ENCODE data around the gene PCDHGB3.
A peak's percentile ranks its signal among the peaks of the same experiment; 100 is the strongest.

Gene PCDHGB3

DNA sequence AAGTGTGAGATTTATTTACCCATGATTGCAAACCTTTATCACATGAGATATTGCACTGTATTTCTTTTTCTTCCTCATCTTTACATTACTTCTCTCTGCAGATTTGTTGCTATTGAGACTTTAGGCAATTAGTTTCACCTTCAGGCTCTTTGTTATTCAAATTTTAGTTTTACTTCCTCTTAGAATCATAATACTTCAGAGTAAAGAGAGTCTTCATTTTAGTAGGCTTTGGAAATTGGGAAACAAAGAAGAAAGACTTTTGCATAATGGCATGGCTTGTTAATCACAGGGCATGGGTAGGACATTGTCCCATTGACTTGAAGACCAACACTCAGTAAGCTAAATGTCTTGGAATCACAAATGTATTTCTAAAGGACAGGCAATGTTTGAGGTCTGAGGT, 7.3 kb upstream of the PCDHGB3 start:
- no peaks in the 10 kb centered on the region for H3K27me3 ChIP-seq (ENCODE audit: insufficient read depth, poor library complexity, severe bottlenecking)
- H3K4me3 ChIP-seq (replicated peaks; ENCODE audit: insufficient read depth, low read length) = no peak overlapping the region
- TF ChIP-seq GABPA (IDR thresholded peaks at IDR 0.05; ENCODE audit: low read depth) (no peak), POLR2AphosphoS5 (IDR thresholded peaks at IDR 0.05; ENCODE audit: low read depth) (no peak), SPI1 (IDR thresholded peaks at IDR 0.05; ENCODE audit: borderline replicate concordance, low read depth) (no peak)
- TF ChIP-seq, protein P1, sequence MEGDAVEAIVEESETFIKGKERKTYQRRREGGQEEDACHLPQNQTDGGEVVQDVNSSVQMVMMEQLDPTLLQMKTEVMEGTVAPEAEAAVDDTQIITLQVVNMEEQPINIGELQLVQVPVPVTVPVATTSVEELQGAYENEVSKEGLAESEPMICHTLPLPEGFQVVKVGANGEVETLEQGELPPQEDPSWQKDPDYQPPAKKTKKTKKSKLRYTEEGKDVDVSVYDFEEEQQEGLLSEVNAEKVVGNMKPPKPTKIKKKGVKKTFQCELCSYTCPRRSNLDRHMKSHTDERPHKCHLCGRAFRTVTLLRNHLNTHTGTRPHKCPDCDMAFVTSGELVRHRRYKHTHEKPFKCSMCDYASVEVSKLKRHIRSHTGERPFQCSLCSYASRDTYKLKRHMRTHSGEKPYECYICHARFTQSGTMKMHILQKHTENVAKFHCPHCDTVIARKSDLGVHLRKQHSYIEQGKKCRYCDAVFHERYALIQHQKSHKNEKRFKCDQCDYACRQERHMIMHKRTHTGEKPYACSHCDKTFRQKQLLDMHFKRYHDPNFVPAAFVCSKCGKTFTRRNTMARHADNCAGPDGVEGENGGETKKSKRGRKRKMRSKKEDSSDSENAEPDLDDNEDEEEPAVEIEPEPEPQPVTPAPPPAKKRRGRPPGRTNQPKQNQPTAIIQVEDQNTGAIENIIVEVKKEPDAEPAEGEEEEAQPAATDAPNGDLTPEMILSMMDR (IDR thresholded peaks at IDR 0.05; ENCODE audit: insufficient read depth, low read length) = no peak
- TF ChIP-seq, protein P2, sequence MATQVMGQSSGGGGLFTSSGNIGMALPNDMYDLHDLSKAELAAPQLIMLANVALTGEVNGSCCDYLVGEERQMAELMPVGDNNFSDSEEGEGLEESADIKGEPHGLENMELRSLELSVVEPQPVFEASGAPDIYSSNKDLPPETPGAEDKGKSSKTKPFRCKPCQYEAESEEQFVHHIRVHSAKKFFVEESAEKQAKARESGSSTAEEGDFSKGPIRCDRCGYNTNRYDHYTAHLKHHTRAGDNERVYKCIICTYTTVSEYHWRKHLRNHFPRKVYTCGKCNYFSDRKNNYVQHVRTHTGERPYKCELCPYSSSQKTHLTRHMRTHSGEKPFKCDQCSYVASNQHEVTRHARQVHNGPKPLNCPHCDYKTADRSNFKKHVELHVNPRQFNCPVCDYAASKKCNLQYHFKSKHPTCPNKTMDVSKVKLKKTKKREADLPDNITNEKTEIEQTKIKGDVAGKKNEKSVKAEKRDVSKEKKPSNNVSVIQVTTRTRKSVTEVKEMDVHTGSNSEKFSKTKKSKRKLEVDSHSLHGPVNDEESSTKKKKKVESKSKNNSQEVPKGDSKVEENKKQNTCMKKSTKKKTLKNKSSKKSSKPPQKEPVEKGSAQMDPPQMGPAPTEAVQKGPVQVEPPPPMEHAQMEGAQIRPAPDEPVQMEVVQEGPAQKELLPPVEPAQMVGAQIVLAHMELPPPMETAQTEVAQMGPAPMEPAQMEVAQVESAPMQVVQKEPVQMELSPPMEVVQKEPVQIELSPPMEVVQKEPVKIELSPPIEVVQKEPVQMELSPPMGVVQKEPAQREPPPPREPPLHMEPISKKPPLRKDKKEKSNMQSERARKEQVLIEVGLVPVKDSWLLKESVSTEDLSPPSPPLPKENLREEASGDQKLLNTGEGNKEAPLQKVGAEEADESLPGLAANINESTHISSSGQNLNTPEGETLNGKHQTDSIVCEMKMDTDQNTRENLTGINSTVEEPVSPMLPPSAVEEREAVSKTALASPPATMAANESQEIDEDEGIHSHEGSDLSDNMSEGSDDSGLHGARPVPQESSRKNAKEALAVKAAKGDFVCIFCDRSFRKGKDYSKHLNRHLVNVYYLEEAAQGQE (IDR thresholded peaks at IDR 0.05; ENCODE audit: insufficient replicate concordance, low read depth) = no peak
- DNase-seq (ENCODE audit: low read depth in 1 of 2, low spot score in 1 of 2) = no peak
- no peak overlapping the region for H3K27ac ChIP-seq (replicated peaks)

DNA sequence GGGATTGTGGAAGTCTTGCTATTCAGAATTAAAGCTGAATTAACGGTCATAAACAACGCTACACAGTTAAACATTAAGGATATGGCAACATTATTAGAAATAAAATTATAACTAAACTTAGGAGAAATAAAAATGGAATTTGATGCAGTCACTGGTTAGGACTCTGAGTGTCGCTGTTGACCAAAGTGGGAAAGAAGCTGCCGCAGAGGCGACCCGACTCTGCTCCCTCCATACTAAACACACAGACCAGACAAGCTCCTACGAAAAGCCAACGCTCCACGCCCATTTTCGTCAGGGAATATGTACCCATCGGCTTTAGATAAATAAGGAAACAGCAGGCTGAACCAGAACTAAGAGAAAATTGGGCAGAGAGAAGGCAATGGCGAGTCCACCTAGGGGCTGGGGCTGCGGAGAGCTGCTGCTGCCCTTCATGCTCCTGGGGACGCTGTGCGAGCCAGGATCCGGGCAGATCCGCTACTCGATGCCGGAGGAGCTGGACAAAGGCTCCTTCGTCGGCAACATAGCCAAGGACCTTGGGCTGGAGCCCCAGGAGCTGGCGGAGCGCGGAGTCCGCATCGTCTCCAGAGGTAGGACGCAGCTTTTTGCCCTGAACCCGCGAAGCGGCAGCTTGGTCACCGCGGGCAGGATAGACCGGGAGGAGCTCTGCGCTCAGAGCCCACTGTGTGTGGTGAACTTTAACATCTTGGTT, 5.9 kb upstream of the PCDHGB3 start, which contains the start of gene PCDHGA5:
TSS of gene PCDHGA5 (plus strand) at position 211 of the 709 bp plus-strand sequence. CDS start at position 380, 169 bp downstream.
- no peaks in the 10 kb centered on the region for H3K27me3 ChIP-seq (ENCODE audit: insufficient read depth, poor library complexity, severe bottlenecking)
- no peak for DNase-seq (ENCODE audit: low read depth in 1 of 2, low spot score in 1 of 2)
- peak within 1 kb of the TSS; percentile 16 for H3K4me3 ChIP-seq (replicated peaks; ENCODE audit: insufficient read depth, low read length)
- H3K27ac ChIP-seq (replicated peaks) = no peak within 1 kb of the TSS
- TF ChIP-seq, protein P2 (IDR thresholded peaks at IDR 0.05; ENCODE audit: insufficient replicate concordance, low read depth) = no peak
- no peak for TF ChIP-seq GABPA (IDR thresholded peaks at IDR 0.05; ENCODE audit: low read depth)
- TF ChIP-seq, protein P1 (IDR thresholded peaks at IDR 0.05; ENCODE audit: insufficient read depth, low read length) = no peak
- TF ChIP-seq SPI1 (IDR thresholded peaks at IDR 0.05; ENCODE audit: borderline replicate concordance, low read depth) = no peak
- TF ChIP-seq POLR2AphosphoS5 (IDR thresholded peaks at IDR 0.05; ENCODE audit: low read depth) = no peak

DNA sequence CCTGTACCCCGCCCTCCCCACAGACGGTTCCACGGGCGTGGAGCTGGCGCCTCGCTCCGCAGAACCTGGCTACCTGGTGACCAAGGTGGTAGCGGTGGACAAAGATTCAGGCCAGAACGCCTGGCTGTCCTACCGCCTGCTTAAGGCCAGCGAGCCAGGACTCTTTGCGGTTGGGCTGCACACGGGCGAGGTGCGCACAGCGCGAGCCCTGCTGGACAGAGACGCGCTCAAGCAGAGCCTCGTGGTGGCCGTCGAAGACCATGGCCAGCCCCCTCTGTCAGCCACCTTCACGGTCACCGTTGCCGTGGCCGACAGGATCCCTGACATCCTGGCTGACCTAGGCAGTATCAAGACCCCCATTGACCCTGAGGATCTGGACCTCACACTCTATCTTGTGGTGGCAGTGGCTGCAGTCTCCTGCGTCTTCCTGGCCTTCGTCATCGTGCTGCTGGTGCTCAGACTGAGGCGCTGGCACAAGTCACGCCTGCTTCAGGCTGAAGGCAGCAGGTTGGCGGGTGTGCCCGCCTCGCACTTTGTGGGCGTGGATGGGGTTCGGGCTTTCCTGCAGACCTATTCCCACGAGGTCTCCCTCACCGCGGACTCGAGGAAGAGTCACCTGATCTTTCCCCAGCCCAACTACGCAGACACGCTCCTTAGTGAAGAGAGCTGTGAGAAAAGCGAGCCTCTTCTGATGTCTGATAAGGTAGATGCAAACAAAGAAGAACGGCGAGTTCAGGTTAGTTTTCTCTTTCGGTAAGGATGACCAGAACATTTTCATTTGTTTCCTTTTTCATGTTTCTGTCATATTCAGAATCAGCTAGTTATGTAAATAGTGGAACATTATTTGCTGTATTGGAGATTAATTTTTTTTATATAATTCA, 3.8 kb upstream of the PCDHGB3 start:
- TF ChIP-seq, protein P1 (IDR thresholded peaks at IDR 0.05; ENCODE audit: insufficient read depth, low read length) = no peak
- TF ChIP-seq SPI1 (IDR thresholded peaks at IDR 0.05; ENCODE audit: borderline replicate concordance, low read depth) (no peak), GABPA (IDR thresholded peaks at IDR 0.05; ENCODE audit: low read depth) (no peak), POLR2AphosphoS5 (IDR thresholded peaks at IDR 0.05; ENCODE audit: low read depth) (no peak)
- TF ChIP-seq, protein P2 (IDR thresholded peaks at IDR 0.05; ENCODE audit: insufficient replicate concordance, low read depth) = no peak
- H3K4me3 ChIP-seq (replicated peaks; ENCODE audit: insufficient read depth, low read length) = no peak overlapping the region
- H3K27ac ChIP-seq (replicated peaks) = no peak overlapping the region
- no peaks in the 10 kb centered on the region for H3K27me3 ChIP-seq (ENCODE audit: insufficient read depth, poor library complexity, severe bottlenecking)
- no peak for DNase-seq (ENCODE audit: low read depth in 1 of 2, low spot score in 1 of 2)

Data from HL-60 (cell line).